Mesendoderm (in vitro differentiated cells): ENCODE results near the gene ZMYM2.

Experiments
- DNase-seq: peaks from one replicate; pipeline ENCODE4 v3.0.0; 2013
- H2AK5ac ChIP-seq: 2 replicates; pipeline ENCODE4 v1.6.1; 2013; ENCODE audit warnings: low read length, inconsistent platforms
- H2BK120ac ChIP-seq: 2 replicates; pipeline ENCODE4 v1.6.1; 2013; ENCODE audit warnings: low read depth, mild to moderate bottlenecking, low read length, moderate library complexity, mixed read lengths
- H2BK15ac ChIP-seq: replicated peaks from 2 replicates; pipeline ENCODE4 v1.6.1; 2013; ENCODE audit warnings: low read depth, mild to moderate bottlenecking, moderate library complexity
- H2BK5ac ChIP-seq: 2 replicates; pipeline ENCODE4 v1.6.1; 2013; ENCODE audit warnings: low read length, inconsistent platforms
- H3K18ac ChIP-seq: 2 replicates; pipeline ENCODE4 v1.6.1; 2013; ENCODE audit warnings: mild to moderate bottlenecking, low read length, mixed read lengths
- H3K23ac ChIP-seq: one replicate; pipeline ENCODE4 v1.6.1; 2013; ENCODE audit warnings: low read length
- H3K27ac ChIP-seq: 2 replicates; pipeline ENCODE4 v1.5.1; 2013; ENCODE audit warnings: low read depth, mild to moderate bottlenecking, inconsistent platforms, low read length, moderate library complexity
- H3K27me3 ChIP-seq: 2 replicates; pipeline ENCODE4 v1.6.1; 2013; ENCODE audit warnings: low read length, control low read depth, mild to moderate bottlenecking, inconsistent platforms; ENCODE audit not compliant: insufficient read depth, poor library complexity
- H3K36me3 ChIP-seq: 2 replicates; pipeline ENCODE4 v1.6.1; 2013; ENCODE audit warnings: low read length, inconsistent platforms; ENCODE audit not compliant: control insufficient read depth, insufficient read depth
- H3K4ac ChIP-seq: one replicate; pipeline ENCODE4 v1.6.1; 2013; ENCODE audit warnings: low read depth, mild to moderate bottlenecking, low read length, moderate library complexity
- H3K4me1 ChIP-seq: 2 replicates; pipeline ENCODE4 v1.6.1; 2013; ENCODE audit warnings: low read depth, low read length, inconsistent platforms; ENCODE audit not compliant: control insufficient read depth
- H3K4me2 ChIP-seq: 2 replicates; pipeline ENCODE4 v1.6.1; 2013; ENCODE audit warnings: low read length
- H3K4me3 ChIP-seq: 2 replicates; pipeline ENCODE4 v1.5.1; 2013; ENCODE audit warnings: mild to moderate bottlenecking, low read length
- H3K56ac ChIP-seq: one replicate; pipeline ENCODE4 v1.6.1; 2013; ENCODE audit warnings: low read length
- H3K79me1 ChIP-seq: 2 replicates; pipeline ENCODE4 v1.6.1; 2013; ENCODE audit warnings: low read length, inconsistent platforms
- H3K79me2 ChIP-seq: 2 replicates; pipeline ENCODE4 v1.6.1; 2013; ENCODE audit warnings: mild to moderate bottlenecking, low read length; ENCODE audit not compliant: control insufficient read depth, insufficient read depth
- H3K9ac ChIP-seq: 2 replicates; pipeline ENCODE4 v1.6.1; 2013; ENCODE audit warnings: low read length, inconsistent platforms
- H4K5ac ChIP-seq: one replicate; pipeline ENCODE4 v1.6.1; 2013; ENCODE audit warnings: low read length
- H4K8ac ChIP-seq: one replicate; pipeline ENCODE4 v1.6.1; 2013; ENCODE audit warnings: low read depth, mild to moderate bottlenecking, control low read depth, low read length, moderate library complexity
- WGBS: extraction: QIAGEN DNeasy Blood & Tissue Kit; methylation state at CpG from one replicate; pipeline ENCODE4 v1.1.7; 2013; ENCODE audit warnings: low lambda C conversion rate, missing lambda C conversion rate; ENCODE audit not compliant: insufficient coverage; ENCODE audit errors: extremely low coverage; 5-methylcytosine and 5-hydroxymethylcytosine counted together

ZMYM2 gene

GRCh38 chr13:20125129-20125782, 166.7 kb downstream of the ZMYM2 start:
- Histone ChIP-seq H3K79me2 (no peaks in the 10 kb centered on the region), H4K8ac (no peak overlapping the region)

GRCh38 chr13:20125783-20126165, 167.2 kb downstream of the ZMYM2 start:
- Histone ChIP-seq H3K79me2 (no peaks in the 10 kb centered on the region), H3K9ac (no peak overlapping the region), H3K79me1 (no peaks in the 10 kb centered on the region), H4K8ac (no peak overlapping the region), H3K27ac (no peak overlapping the region), H4K5ac (no peak overlapping the region), H3K4me3 (no peak overlapping the region), H3K56ac (no peak overlapping the region), H2AK5ac (no peak overlapping the region), H2BK15ac (no peak overlapping the region), H3K4ac (no peak overlapping the region), H3K23ac (no peak overlapping the region), H3K27me3 (no peaks in the 10 kb centered on the region), H2BK5ac (no peak overlapping the region), H2BK120ac (no peak overlapping the region), H3K18ac (no peak overlapping the region), H3K4me2 (no peak overlapping the region), H3K4me1 (no peaks in the 10 kb centered on the region), H3K36me3 (no peaks in the 10 kb centered on the region)
- no peak for DNase-seq
- no CpG with 5 or more reads among the region's 4 CpGs for WGBS

More at GRCh38 chr13:20125129-20125782, 166.7 kb downstream of the ZMYM2 start:
- Histone ChIP-seq H2AK5ac (no peak overlapping the region), H2BK5ac (no peak overlapping the region), H4K5ac (no peak overlapping the region), H2BK120ac (no peak overlapping the region), H3K18ac (no peak overlapping the region), H2BK15ac (no peak overlapping the region), H3K23ac (no peak overlapping the region), H3K4me3 (no peak overlapping the region), H3K27me3 (no peaks in the 10 kb centered on the region), H3K56ac (no peak overlapping the region), H3K79me1 (no peaks in the 10 kb centered on the region), H3K4me2 (no peak overlapping the region), H3K36me3 (no peaks in the 10 kb centered on the region), H3K9ac (no peak overlapping the region), H3K27ac (no peak overlapping the region), H3K4ac (no peak overlapping the region), H3K4me1 (no peaks in the 10 kb centered on the region)
- WGBS: no CpG with 5 or more reads among the region's 4 CpGs
- no peak for DNase-seq

DNA sequence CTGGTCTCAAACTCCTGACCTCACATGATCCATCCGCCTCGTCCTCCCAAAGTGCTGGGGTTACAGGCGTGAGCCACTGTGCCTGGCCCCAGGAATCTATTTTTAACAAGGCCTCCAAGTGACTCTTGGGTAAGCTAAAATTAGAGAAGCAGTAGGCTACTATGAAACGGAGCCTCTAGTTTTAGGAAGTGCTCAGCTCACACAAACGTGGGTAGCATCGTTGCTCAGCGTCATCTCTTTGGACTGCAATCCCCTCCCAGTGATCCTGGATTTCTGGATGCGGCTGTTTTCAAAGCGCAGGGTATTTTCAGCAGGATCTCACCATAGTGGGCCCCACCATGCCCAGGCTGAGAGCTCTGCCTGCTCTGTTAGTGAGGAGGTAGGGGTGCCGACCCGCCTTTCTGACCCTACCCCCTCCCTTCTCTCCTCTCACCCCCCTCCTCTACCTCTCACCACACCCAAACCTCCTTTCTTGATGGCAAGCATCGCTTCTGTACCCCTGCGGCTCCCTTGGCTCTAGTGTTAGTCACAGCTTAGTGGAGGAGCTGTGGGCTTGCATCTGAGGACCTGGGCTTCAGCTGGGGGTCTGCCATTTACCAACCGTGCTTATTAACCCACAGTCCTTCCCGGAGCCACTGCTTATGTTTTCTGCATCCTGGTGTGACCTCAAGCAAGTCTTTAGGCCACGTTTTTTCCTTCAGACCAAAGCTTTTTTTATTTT, 168.2 kb downstream of the ZMYM2 start:
- no peak overlapping the region for H2AK5ac ChIP-seq
- no peaks in the 10 kb centered on the region for H3K79me1 ChIP-seq
- H3K4me2 ChIP-seq: no peak overlapping the region
- no peak overlapping the region for H3K27ac ChIP-seq
- no peaks in the 10 kb centered on the region for H3K36me3 ChIP-seq
- no peaks in the 10 kb centered on the region for H3K27me3 ChIP-seq
- no peak for DNase-seq
- no peaks in the 10 kb centered on the region for H3K4me1 ChIP-seq
- H3K56ac ChIP-seq: no peak overlapping the region
- no peak overlapping the region for H4K8ac ChIP-seq
- WGBS: no CpG with 5 or more reads among the region's 16 CpGs
- no peak overlapping the region for H2BK120ac ChIP-seq
- H3K4me3 ChIP-seq: no peak overlapping the region
- no peak overlapping the region for H2BK5ac ChIP-seq
- no peak overlapping the region for H4K5ac ChIP-seq
- no peak overlapping the region for H3K23ac ChIP-seq
- no peak overlapping the region for H3K18ac ChIP-seq
- no peak overlapping the region for H3K9ac ChIP-seq
- no peaks in the 10 kb centered on the region for H3K79me2 ChIP-seq
- no peak overlapping the region for H2BK15ac ChIP-seq
- no peak overlapping the region for H3K4ac ChIP-seq

- Histone ChIP-seq H3K4me2 (peak overlapping the region; percentile 98), H3K9ac (peak overlapping the region; percentile 69), H4K8ac (peak overlapping the region; percentile 30), H3K36me3 (no peaks in the 10 kb centered on the region), H3K79me1 (no peaks in the 10 kb centered on the region), H4K5ac (no peak overlapping the region), H2BK120ac (no peak overlapping the region), H2AK5ac (no peak overlapping the region), H3K4me1 (no peaks in the 10 kb centered on the region), H3K18ac (no peak overlapping the region), H3K56ac (peak overlapping the region; percentile 93), H3K4ac (no peak overlapping the region), H3K4me3 (no peak overlapping the region), H3K27me3 (no peaks in the 10 kb centered on the region), H2BK15ac (no peak overlapping the region), H3K27ac (no peak overlapping the region), H2BK5ac (no peak overlapping the region), H3K79me2 (no peaks in the 10 kb centered on the region), H3K23ac (no peak overlapping the region)
- peak; percentile 49 for DNase-seq
- no CpG with 5 or more reads among the region's 6 CpGs for WGBS
Measured at GRCh38 chr13:20127262-20127561, 168.7 kb downstream of the ZMYM2 start.

- Histone ChIP-seq H3K4me1 (no peaks in the 10 kb centered on the region), H3K56ac (peak overlapping the region; percentile 93), H3K79me1 (no peaks in the 10 kb centered on the region), H3K36me3 (no peaks in the 10 kb centered on the region), H3K4me2 (peak overlapping the region; percentile 98), H2BK15ac (no peak overlapping the region), H3K4me3 (peak overlapping the region; percentile 54), H3K79me2 (no peaks in the 10 kb centered on the region), H3K23ac (no peak overlapping the region), H4K5ac (no peak overlapping the region), H3K27me3 (no peaks in the 10 kb centered on the region), H3K9ac (peak overlapping the region; percentile 86), H4K8ac (peak overlapping the region; percentile 30), H3K18ac (no peak overlapping the region), H2BK120ac (no peak overlapping the region), H3K4ac (no peak overlapping the region), H2BK5ac (no peak overlapping the region), H3K27ac (no peak overlapping the region), H2AK5ac (no peak overlapping the region)
- no CpG with 5 or more reads among the region's 82 CpGs for WGBS
- DNase-seq: peak; percentile 72
Measured at GRCh38 chr13:20127562-20128458, 169.3 kb downstream of the ZMYM2 start.
